Superior temporal gyrus (tissue), 1 donor: ENCODE results near the gene CST1.
"Not testable (repeated sequence)": the region's sequence is repeated elsewhere in the genome, so short reads cannot be mapped to it uniquely, and the experiment has no call there.

ENCODE experiments used
- DNase-seq: peaks from one replicate; pipeline ENCODE4 v3.0.0-alpha.2; 2016; ENCODE audit errors: extremely low spot score

Gene CST1

DNA sequence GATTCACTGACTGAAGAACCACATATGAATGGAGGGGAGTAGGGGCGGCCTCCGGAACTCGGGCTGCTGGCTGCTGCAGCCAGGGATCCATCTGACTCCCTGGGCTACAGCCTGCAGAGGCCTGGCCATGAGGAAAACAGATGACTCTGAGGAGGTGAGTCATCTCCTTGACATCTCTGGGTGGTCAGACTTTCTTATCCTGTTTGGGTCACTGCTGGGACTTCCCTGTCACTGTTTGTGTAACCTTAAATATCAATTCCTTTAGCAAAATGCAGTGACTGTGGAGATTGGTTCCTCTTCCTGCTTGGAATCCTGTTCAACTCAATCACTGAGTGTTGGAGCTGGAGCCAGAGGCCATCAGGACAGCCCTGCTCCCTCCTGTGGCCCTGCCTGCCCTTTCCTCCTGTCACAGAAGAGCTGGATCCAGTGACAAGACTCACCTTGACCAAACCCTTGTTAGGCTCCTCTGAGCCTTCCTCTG, 4.4 kb upstream of the CST1 start:
- DNase-seq = not testable (repeated sequence)

DNA sequence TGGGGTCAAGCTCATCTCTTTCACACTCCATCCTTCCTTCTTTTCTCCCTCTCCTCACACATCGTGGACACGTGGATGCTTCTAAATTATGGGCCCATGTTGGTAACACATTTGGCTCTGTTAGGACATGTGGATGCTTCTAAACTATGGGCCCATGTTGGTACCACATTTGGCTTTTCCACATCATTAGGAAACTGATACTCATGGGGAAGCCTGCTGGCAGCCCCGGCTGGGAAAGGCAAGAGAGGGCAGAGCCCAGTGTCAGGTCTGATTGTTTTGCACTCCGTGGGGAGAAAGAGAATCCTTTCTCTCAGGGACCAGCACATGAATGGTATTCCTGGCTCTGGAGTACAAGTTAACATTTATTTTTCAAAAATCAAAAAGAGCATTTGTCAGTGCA, 4.0 kb upstream of the CST1 start:
- no peak for DNase-seq

DNA sequence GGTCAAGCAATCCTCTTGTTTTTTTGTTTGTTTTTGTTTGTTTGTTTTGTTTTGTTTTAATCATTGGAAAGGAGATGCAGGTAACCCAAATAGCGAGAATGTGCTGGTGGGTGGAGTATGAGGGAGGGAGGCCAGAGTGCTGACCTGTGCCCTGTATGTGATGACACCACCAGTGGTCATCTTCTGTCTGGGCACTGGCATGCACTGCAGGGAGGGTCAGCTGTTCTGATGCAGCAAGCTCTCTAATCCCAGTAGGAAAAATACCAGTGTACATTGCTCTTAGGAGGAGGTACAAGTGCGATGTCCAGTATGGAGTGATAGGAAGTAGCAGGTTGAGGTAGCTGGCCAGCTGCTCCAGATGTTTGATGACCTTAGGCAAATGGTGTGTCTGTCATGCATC, 2.9 kb upstream of the CST1 start:
- DNase-seq = no peak

DNA sequence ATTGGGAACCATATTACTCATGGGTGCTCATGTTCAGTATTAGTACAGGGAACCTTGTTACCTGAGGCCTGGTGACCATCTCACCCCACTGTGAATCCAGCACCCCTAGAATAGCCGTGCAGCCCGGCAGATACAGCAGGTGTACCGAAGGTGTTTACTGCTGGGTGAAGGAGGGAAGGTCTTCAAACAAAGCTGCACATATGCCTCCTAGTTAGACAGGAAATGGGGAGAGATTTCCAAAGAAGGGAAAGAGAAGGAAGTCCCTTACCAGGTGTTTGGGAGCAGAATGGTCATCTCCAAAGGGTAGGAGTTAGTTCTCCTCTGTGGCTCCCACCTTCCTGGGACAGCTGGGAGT, 2.4 kb upstream of the CST1 start:
- no peak for DNase-seq

DNA sequence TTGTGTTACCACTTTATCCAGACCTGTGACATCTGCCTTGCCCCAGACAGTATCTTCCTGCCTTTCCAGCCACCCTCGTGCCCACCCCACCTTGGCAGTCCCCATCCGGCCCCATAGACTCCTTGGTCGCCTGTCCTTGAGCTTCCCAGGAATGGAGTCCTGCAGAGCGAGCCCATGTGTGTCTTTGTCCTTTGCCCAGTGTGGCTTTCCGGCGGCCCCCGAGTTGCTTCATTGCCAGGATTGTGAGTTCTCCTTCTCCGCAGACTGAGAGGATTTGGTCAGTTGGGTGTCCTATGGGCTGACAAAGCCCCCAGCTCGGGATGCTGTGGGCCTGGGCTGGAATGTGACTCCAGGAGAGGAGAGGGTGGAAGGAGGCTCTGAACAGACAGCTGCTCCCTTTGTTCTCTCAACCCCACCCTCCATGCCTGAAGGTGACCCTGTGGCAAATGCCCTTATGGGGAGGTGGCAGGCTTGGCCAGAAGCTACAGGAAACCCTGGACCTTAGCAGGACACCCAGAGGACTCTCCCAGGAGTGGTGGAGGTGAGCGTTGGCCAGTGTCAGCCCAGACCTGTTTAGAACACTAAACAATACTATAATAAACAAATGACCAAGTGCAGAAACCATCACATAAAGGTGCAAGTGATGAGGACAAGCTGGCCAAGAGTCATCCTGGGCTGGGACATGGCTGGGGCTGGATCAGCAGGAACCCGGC, 1.9 kb upstream of the CST1 start:
- no peak for DNase-seq

DNA sequence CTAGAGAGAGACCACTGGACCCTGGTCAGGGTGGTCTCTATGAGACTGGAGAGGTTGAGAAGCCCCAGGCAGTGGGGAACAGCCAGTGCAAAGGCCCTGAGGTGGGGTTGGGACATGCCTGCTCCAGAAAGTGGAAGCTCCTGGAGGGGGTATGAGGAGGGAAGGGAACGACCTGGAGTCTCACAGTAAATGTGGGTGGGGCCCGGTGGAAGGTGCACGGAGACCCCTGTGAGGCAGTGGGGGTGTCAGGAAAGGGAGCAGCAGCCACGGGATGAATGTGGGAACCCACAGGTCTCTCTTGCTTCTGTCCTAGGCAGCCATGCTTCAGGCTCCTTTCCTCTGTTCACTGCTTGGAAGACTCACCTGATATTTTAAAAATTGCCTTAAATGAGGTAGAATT, 1.3 kb upstream of the CST1 start:
- no peak for DNase-seq

DNA sequence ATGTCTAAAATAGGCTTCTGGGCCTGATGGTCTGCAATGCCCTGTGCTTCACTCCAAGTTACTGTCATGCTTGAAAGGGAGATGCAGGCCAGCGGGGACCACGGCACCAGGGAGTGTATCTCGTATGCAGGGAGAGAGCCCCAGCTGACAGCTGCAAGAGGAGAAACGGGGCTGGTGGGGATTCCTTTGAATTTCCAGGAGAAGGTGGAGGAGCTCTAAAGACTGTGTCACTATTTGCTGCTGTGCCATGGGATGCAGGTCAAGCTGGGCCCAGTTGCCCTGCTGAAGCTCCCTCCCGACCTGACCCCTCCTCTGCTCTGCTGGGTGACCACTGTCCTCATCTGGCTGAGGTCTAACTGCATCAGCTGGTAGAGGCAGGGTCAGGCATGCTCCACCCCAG, 989 bp downstream of the CST1 start:
- no peak for DNase-seq

DNA sequence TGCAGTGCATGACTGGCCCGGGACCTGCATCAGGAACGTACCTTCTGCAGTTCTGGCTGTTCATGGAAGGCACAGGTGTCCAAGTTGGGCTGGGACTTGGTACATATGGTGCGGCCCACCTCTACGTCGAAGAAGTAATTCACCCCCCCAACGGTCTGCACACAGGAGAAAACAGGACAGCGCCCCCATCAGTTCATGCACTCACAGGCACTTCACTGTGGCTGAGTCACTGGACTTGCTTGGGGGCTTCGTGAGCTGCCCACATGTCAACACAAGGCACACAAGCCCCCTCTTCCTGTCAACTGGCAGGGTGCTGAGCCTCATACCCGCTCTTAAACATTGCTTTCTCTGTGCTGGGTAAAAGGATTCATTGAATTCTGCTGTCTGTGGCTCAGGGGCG, 1.8 kb downstream of the CST1 start:
- DNase-seq = not testable (repeated sequence)

DNA sequence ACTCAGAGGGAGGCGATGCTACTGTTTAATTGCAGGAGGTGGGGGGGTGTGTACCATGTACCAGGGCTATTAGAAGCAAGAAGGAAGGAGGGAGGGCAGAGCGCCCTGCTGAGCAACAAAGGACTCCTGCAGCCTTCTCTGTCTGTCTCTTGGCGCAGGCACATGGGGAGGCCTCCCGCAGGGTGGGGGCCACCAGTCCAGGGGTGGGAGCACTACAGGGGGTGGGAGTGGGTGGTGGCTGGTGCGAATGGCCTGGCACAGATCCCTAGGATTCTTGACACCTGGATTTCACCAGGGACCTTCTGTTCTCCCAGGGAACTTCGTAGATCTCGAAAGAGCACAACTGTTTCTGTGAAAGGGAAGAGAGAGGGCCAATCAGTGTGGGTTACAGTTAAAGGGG, 3.2 kb downstream of the CST1 start:
- DNase-seq = not testable (repeated sequence)

DNA sequence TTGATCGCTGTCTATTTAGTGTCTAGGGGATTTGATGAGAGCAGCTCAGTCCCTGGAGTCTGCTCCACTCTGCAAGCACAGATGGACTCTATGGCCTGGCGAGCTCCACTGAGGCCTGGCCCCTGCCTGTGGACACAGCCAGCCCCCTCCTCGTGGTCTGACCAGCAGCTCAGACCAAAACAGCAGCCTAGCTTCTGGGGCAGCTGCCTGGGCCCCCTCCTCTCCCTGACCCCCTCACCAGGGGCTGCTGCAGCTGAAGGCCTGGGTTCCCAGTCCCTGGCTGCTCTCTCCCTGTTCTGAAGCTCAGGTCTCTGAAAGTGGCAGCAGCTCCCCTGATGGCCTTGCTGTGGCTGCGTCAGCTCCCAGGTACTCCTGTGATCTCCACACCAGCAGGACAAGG, 3.6 kb downstream of the CST1 start:
- not testable (repeated sequence) for DNase-seq

DNA sequence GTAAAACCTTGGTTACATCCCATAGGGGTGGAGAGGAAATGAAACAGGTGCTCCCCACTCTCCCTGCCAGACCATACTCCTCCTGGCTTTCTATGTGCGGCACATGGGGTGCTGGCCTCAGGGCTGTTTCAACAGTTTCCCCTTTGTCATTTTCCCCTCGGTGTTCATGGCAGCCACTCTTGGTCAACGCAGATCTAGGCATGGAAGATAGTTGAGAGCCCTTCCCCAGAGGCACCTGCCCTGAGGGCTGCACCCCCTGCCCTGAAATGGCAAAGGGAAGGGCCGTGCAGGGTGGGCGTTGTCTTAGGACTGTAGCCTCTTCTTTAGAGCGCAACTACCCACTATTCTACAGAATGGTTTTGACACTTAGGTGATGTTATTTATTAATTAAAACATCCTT, 4.4 kb downstream of the CST1 start:
- no peak for DNase-seq

DNA sequence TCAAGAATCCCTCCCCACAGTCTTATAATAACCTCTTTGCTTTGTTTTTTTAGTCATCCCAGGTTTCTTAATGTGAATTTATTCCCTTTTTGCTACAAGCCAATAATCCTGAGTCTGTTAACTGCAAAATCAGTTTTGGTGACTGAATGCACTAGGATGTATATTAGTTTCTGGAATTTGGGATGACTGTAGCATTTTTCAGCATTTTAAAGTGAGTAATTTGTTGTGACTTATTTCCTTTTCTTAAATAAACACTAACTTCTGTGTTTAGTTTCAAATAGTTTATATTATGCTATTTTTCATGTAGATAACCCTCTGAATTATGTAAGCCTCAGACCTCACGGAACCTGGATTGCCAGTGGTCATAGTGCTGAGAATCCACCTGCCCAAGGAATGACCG, 5.5 kb downstream of the CST1 start:
- DNase-seq = no peak

DNA sequence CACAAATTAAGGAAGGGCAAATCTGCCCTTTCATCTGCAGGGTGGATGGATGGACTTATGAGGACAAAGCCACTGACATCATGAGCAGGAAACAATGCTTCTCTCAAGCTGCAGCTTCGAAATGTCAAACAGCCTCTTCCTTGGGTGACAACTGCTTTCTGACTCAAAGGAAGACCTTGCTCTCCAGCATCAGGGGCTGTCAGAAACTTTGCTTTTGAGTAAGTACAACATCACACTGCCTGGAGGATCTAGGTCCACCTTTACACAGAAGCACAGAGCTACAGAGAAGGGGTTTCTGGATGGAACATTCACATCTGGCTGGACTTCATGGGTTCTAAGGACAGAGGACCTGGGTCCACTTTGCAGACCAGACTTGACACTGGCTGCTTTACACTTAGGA, 5.9 kb downstream of the CST1 start:
- no peak for DNase-seq

DNA sequence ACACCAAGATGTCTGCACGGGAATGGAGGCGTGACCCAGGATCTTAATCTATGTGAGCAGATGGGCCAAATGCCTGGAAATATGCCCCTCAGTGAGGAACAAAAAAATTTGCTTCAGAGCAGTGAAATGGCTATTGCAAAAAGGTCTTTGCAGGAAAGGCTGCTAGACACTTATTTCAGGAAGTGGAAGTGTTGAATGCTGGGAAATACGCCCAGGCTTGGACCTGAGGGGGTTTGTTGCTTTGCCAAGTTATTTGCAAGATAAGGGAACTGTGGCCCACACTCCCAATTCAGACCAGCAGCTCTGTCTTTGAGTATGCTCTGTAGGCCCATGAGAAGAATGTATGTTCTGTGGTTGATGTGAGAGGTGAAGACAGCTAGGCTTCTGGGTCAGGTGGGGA, 15.3 kb downstream of the CST1 start:
- not testable (repeated sequence) for DNase-seq

DNA sequence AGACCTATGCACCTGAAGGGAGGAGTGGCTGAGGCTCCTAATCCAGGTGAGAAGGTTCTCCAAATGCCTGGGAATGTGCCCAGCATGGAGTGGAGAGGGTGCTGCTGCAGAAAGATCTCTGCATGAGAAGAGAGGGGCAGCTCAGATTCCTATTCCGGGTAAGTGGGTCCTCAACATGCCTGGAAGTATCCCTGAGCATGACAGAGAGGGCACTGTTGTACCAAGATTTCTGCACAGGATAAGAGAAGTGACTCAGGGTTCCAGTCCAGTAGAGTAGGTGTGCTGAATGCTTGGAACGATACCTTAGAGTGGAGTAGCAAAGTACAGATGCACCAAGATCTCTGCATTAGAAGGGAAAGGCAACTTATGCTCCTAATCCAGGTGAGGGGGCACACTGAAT, 15.8 kb downstream of the CST1 start:
- DNase-seq = not testable (repeated sequence)

DNA sequence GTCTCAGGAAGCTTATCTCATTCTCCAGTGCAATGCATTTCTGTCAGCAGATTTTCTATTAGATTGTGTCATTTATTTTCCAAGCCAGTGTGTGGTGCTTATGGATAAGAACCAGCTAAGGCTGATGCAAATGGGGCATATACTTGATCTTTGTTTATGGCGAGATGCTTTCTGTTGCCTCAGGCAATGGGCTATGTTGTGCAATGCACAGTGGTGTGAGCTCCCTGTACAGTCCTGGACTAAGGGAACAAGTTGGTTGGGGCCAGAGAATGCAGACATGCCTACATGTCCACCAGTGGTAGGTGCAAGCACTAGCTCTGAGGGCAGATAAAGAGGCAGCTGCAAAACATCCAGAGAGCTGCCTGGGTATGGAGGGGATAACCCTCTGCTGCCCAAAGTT, 16.3 kb downstream of the CST1 start:
- not testable (repeated sequence) for DNase-seq

DNA sequence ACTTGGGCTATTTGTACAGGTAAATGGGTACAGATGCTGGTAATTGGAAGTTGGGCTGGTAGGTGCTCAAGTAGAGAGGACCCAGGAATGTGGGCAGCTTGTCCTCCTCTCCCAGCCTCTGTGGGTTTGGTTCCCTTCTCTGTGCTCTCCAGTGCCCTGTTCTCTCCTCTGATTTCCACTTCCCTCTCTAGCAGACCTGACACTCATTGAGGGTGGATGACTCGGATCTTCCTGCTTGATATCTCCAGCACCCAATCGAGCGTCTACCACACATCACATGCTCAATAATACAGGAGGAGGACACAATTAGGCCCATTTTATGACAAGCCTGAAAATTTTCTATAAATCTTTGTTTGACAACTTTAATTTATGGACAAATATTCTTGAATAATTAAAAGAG, 23.7 kb downstream of the CST1 start:
- no peak for DNase-seq

DNA sequence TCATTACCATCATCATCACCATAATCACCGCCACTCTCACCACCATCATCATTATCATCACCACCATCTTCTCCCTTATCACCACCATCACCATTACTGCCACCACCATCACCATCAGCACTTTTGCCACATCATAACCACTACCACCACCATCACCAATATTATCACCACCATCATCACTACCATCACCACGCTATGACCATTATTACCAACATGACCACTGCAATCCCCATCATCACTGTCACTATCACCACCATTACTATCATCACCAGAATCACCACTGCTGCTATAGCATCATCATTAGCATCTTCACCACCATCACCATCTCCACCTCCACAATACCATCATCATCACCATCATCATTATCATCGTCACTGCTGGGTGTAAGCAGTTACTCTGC, 25.6 kb downstream of the CST1 start:
- DNase-seq = no peak

DNA sequence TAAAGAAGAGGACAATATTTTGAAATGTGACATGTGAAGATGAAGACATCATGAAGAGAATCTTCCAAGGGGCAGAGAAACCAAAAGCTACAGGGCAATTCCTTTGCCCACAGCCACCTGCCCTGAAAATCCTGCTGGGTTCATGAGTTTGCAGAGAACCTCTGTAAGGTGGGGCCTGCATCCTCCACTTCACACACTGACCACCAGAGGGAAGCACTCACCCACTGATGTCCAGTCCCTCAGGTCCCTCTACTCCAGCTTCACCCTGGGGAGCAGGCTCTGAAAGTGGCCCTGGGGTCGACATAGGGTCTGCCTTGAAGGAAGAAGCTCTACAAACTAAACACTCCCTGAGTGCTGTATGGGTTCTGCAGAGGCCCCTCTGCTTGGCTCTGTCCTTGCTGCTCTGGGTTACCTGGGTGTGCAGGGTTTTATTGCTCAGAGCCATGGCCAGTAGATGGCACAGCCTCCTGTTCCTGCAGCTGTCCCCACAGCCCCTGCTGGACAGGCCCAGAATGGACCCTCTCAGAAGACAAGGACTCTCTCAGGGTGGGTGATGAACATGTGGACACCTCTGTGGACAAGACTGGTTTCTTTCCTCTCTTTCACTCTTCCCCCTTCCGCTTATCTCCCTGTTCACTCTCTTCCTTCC, 27.0 kb downstream of the CST1 start:
- not testable (repeated sequence) for DNase-seq

DNA sequence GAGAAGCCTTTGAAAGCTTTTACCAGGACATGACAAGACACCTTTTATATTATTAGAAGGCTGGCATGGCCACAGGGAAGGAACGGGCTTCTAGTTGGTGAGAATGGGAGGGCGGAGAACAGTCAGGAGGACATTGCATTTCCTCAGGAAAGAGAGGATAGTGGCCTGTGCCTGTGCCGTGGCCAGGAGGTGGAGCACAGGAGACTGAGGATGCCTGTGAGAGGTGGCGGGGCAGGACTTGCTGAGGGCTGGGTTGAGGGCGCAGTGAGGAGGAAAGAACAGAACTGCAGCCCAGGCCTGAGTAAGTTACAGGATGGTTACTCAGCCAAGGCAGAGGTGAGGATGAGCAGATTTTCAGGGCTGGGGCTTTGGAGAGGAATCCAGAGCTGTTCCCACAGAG, 27.9 kb downstream of the CST1 start:
- DNase-seq = not testable (repeated sequence)

DNA sequence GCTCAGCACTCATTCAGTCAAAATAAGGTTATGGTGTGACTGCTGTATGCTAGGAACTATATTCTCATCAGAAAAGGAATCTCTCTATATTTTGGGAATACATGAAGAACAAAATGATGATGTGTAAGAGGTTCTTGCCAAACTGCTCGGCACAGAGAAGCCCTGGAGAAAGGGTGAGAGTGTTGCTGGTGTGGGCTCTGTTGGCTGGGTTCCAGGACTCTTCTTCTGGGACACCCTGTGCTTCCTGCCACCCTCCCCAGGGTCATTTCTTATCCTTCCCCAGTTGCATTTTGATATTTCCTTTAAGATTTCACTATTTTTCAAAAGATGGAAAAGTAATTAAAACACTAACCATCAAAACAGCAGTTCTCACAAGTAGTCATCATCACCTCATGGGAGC, 28.8 kb downstream of the CST1 start:
- DNase-seq = no peak

DNA sequence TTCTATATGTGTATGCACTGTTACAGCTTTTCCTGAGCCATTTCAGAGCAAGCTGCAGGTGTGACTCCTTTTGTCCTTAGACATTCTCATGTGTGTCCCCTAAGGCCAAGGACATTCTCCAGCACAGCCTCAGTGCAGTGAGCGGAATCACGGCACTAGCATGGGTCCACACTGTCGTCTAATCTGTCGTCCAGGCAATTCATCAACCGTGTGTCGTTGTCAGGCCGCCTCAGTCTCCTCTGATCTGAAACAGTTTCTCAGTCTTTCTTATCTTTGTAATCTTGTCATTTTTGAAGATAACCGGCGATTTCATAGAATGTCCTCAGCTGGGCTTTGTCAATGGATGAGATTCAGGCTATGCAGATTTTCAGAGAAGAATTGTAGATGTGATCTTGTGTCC, 31.4 kb downstream of the CST1 start:
- not testable (repeated sequence) for DNase-seq

DNA sequence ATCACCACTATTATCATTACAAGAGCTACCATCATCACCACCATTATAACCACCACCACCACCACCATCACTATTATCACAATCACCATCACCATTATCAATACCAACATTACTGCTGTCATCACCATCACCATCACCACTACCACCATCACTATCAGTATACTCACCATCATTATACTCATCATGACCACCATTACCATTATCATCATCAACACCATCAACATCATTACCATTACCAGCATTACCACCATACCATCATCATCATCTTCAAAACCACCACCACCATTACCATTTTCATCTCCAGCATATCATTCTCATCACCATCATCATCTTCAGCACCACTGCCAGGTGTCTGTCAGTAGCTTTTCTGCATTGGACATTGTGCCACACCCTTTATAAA, 39.0 kb downstream of the CST1 start:
- DNase-seq = not testable (repeated sequence)

DNA sequence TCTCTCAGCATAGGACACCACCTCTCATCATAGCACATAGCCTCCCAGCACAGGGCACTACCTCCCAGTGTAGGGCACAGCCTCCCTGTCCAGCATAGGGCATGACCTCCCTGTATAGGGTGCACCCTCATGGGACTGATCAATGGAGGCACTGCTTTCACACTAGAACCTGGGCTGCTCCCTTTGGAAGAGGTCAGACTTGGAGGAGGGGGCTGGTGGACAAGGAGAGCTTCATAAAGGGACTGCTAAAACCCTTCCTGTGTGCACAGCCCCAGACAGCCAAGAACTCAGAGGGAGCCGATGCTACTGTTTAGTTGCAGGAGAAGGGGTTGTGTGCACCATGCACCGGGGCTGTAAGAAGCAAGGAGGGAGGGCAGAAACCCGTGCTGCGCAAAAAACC, 40.0 kb downstream of the CST1 start:
- no peak for DNase-seq
